HepG2 (cell line): ENCODE data around the gene MYORG. TPM values are rescaled to one million over a fixed set of nuclear protein-coding genes. Genes with fewer than 3 reads are reported as not detected.

ENCODE experiments used
- ARID2 ChIP-seq: sonication (generic); formaldehyde crosslinking; IDR thresholded peaks from 2 replicates; pipeline ENCODE4 v1.8.1; 2022; ENCODE audit warnings: mild to moderate bottlenecking, missing genetic modification reagents, borderline replicate concordance
- ATAD3A ChIP-seq: sonication (generic); formaldehyde crosslinking; IDR thresholded peaks from 2 replicates; pipeline ENCODE4 v1.4.0; 2020; ENCODE audit warnings: missing genetic modification reagents
- CENPBD1 ChIP-seq: sonication (generic); formaldehyde crosslinking; IDR thresholded peaks from 2 replicates; pipeline ENCODE4 v1.8.0; 2022; ENCODE audit warnings: missing genetic modification reagents, low read depth, mild to moderate bottlenecking, borderline replicate concordance
- CHCHD3 ChIP-seq: sonication (generic); formaldehyde crosslinking; IDR thresholded peaks from 2 replicates; pipeline ENCODE4 v1.8.0; 2022; ENCODE audit warnings: mild to moderate bottlenecking, missing genetic modification reagents, moderate library complexity
- DPF2 ChIP-seq: sonication (generic); formaldehyde crosslinking; IDR thresholded peaks from 2 replicates; pipeline ENCODE4 v1.4.0; 2020; ENCODE audit warnings: mild to moderate bottlenecking, low read depth, missing genetic modification reagents, borderline replicate concordance
- FOXK1 ChIP-seq: sonication (generic); formaldehyde crosslinking; IDR thresholded peaks from 2 replicates; pipeline ENCODE4 v1.4.0; 2020; ENCODE audit warnings: low read depth, missing genetic modification reagents, borderline replicate concordance
- HDAC6 ChIP-seq: fragments of 200-600 bp; sonication (generic); IDR thresholded peaks from 2 replicates; pipeline ENCODE4 v1.7.0; 2017; ENCODE audit warnings: mild to moderate bottlenecking, antibody characterized with exemption, low read length, low read depth
- HNF1B ChIP-seq: sonication (generic); formaldehyde crosslinking; IDR thresholded peaks from 2 replicates; pipeline ENCODE4 v1.5.1; 2020; ENCODE audit warnings: mild to moderate bottlenecking, moderate library complexity, missing genetic modification reagents
- JUND ChIP-seq: sonication (generic); formaldehyde crosslinking; IDR thresholded peaks from 2 replicates; pipeline ENCODE4 v1.8.0; 2022; ENCODE audit warnings: mild to moderate bottlenecking, missing genetic modification reagents
- KDM5B ChIP-seq: sonication (generic); formaldehyde crosslinking; IDR thresholded peaks from 2 replicates; pipeline ENCODE4 v1.4.0; 2020; ENCODE audit warnings: missing genetic modification reagents, mild to moderate bottlenecking, borderline replicate concordance
- MXD3 ChIP-seq: IDR thresholded peaks from 2 replicates; pipeline ENCODE4 v1.6.1; 2016; ENCODE audit warnings: mild to moderate bottlenecking, missing biosample characterization, missing genetic modification reagents
- MZF1 ChIP-seq: sonication (generic); formaldehyde crosslinking; IDR thresholded peaks from 2 replicates; pipeline ENCODE4 v1.8.1; 2023; ENCODE audit warnings: mild to moderate bottlenecking, missing genetic modification reagents, borderline replicate concordance
- PAF1 ChIP-seq: IDR thresholded peaks from 2 replicates; pipeline ENCODE4 v1.6.1; 2016; ENCODE audit warnings: missing genetic modification reagents, missing compliant biosample characterization
- SP140L ChIP-seq: sonication (generic); formaldehyde crosslinking; IDR thresholded peaks from 2 replicates; pipeline ENCODE4 v1.4.0; 2020; ENCODE audit warnings: missing genetic modification reagents, borderline replicate concordance
- ZBTB1 ChIP-seq: sonication (generic); formaldehyde crosslinking; IDR thresholded peaks from 2 replicates; pipeline ENCODE4 v1.4.0; 2020; ENCODE audit warnings: missing genetic modification reagents, borderline replicate concordance
- ZNF414 ChIP-seq: sonication (generic); formaldehyde crosslinking; IDR thresholded peaks from 2 replicates; pipeline ENCODE4 v1.5.0; 2020; ENCODE audit warnings: missing genetic modification reagents
- ZNF552 ChIP-seq: sonication (generic); formaldehyde crosslinking; IDR thresholded peaks from 2 replicates; pipeline ENCODE4 v1.9.0; 2022; ENCODE audit warnings: missing genetic modification reagents, mild to moderate bottlenecking, borderline replicate concordance
- ZNF569 ChIP-seq: sonication (generic); formaldehyde crosslinking; IDR thresholded peaks from 2 replicates; pipeline ENCODE4 v1.5.0; 2020; ENCODE audit warnings: mild to moderate bottlenecking, missing genetic modification reagents, moderate library complexity, borderline replicate concordance
- ZNF580 ChIP-seq: IDR thresholded peaks from 2 replicates; pipeline ENCODE4 v1.6.1; 2016; ENCODE audit warnings: low read depth, borderline replicate concordance
- ZNF674 ChIP-seq: sonication (generic); formaldehyde crosslinking; IDR thresholded peaks from 2 replicates; pipeline ENCODE4 v1.5.0; 2020; ENCODE audit warnings: low read depth, mild to moderate bottlenecking, missing genetic modification reagents
- ZNF678 ChIP-seq: sonication (generic); formaldehyde crosslinking; IDR thresholded peaks from 2 replicates; pipeline ENCODE4 v1.4.0; 2020; ENCODE audit warnings: mild to moderate bottlenecking, missing genetic modification reagents
- ZNF713 ChIP-seq: sonication (generic); formaldehyde crosslinking; IDR thresholded peaks from 2 replicates; pipeline ENCODE4 v1.4.0; 2020; ENCODE audit warnings: mild to moderate bottlenecking, missing genetic modification reagents
- ZSCAN5A ChIP-seq: sonication (generic); formaldehyde crosslinking; IDR thresholded peaks from 2 replicates; pipeline ENCODE4 v1.8.0; 2022; ENCODE audit warnings: mild to moderate bottlenecking, missing genetic modification reagents, borderline replicate concordance
- polyA plus RNA-seq, 8 experiments: library from polyadenylated mRNA; depleted of rRNA in 3 of 8; stranded (reverse) in 7 of 8; unstranded in 1 of 8; fragments of >200 nt; fragmentation: Illumina TruSeq in 4 of 8; extraction: Trizol in 4 of 8; gene quantifications; 2 replicates each; pipeline versions ENCODE4 v1.2.1 to v1.2.3, GENCODE V29; 2011 to 2016; ENCODE audit warnings: low read depth in 4 of 8, missing spikeins in 1 of 8, mixed read lengths in 1 of 8; ENCODE audit not compliant: insufficient read depth in 1 of 8
- total RNA-seq, 5 experiments: library from RNA; depleted of rRNA; stranded (reverse); fragments of >200 nt; fragmentation: Illumina TruSeq; extraction: Trizol; gene quantifications; 2 replicates each; pipeline ENCODE4 v1.2.3, GENCODE V29; 2016; ENCODE audit warnings: low read depth in 1 of 5

The MYORG gene
- total and polyA plus RNA-seq, 2 of the 13 experiments (the other 11 are each of a cell fraction or from before 2014, with no cell fraction given): 11.1 to 22.4 TPM

- TF ChIP-seq ZNF713 (no peak), KDM5B (CRISPR knock-in tag) (peak; percentile 85), MZF1 (CRISPR knock-in tag) (no peak), ZNF678 (CRISPR knock-in tag) (no peak), ZNF569 (no peak), ZNF552 (CRISPR knock-in tag) (no peak), SP140L (no peak), ZSCAN5A (no peak), ZNF580 (CRISPR knock-in tag) (0 out of 2 replicates have a peak, but pooled peaks have one; percentile 8), ZNF414 (no peak), DPF2 (no peak), MXD3 (CRISPR knock-in tag) (0 out of 2 replicates have a peak, but pooled peaks have one; percentile 38), CENPBD1 (CRISPR knock-in tag) (no peak), ZBTB1 (CRISPR knock-in tag) (no peak), HDAC6 (no peak), ARID2 (CRISPR knock-in tag) (0 out of 2 replicates have a peak, but pooled peaks have one; percentile 17), JUND (no peak), FOXK1 (CRISPR knock-in tag) (peak; percentile 76; the same call in 1 of the 2 replicates), ZNF674 (CRISPR knock-in tag) (no peak), PAF1 (CRISPR knock-in tag) (no peak), HNF1B (CRISPR knock-in tag) (no peak; the same call in 1 of the 2 replicates), CHCHD3 (CRISPR knock-in tag) (no peak), ATAD3A (CRISPR knock-in tag) (no peak)
Measured at GRCh38 chr9:34328987-34329832, 47.5 kb downstream of the MYORG start, which contains the start of the genes KIF24 and NUDT2 (continued).
